Parathyroid adenoma (tissue), 2 donors: ENCODE results near the gene RAB1A.

Source experiments
- H2AFZ ChIP-seq: fragments of 300-600 bp; sonication (generic); one replicate; pipeline ENCODE4 v1.7.0; 2017; ENCODE audit warnings: antibody characterized with exemption, mild to moderate bottlenecking
- H3K27ac ChIP-seq: fragments of 300-600 bp; sonication (generic); one replicate; pipeline ENCODE4 v1.7.0; 2017
- H3K27me3 ChIP-seq: fragments of 300-600 bp; sonication (generic); one replicate; pipeline ENCODE4 v1.7.0; 2017; ENCODE audit warnings: low read length; ENCODE audit not compliant: control insufficient read depth, insufficient read depth
- H3K36me3 ChIP-seq: fragments of 300-600 bp; sonication (generic); one replicate; pipeline ENCODE4 v1.7.0; 2017; ENCODE audit warnings: low read length; ENCODE audit not compliant: control insufficient read depth, insufficient read depth
- H3K4me1 ChIP-seq: fragments of 300-600 bp; sonication (generic); one replicate; pipeline ENCODE4 v1.7.0; 2017; ENCODE audit warnings: control low read depth
- H3K4me2 ChIP-seq: fragments of 300-600 bp; sonication (generic); one replicate; pipeline ENCODE4 v1.7.0; 2017; ENCODE audit warnings: low read length
- H3K4me3 ChIP-seq: fragments of 300-600 bp; sonication (generic); one replicate; pipeline ENCODE4 v1.7.0; 2017; ENCODE audit warnings: low read depth, low read length
- H3K79me2 ChIP-seq: fragments of 300-600 bp; sonication (generic); one replicate; pipeline ENCODE4 v1.7.0; 2017; ENCODE audit warnings: control low read depth
- H3K9ac ChIP-seq: fragments of 300-600 bp; sonication (generic); one replicate; pipeline ENCODE4 v1.7.0; 2017; ENCODE audit warnings: mild to moderate bottlenecking
- H3K9me3 ChIP-seq: fragments of 300-600 bp; sonication (generic); one replicate; pipeline ENCODE4 v1.7.0; 2017; ENCODE audit warnings: low read length; ENCODE audit not compliant: control insufficient read depth
- CTCF ChIP-seq: fragments of 300-600 bp; sonication (generic); IDR thresholded peaks from one replicate; pipeline ENCODE4 v1.7.0; 2017; ENCODE audit warnings: antibody characterized with exemption, mild to moderate bottlenecking
- donor health status: primary hyperparathyroidism.

Gene RAB1A

DNA sequence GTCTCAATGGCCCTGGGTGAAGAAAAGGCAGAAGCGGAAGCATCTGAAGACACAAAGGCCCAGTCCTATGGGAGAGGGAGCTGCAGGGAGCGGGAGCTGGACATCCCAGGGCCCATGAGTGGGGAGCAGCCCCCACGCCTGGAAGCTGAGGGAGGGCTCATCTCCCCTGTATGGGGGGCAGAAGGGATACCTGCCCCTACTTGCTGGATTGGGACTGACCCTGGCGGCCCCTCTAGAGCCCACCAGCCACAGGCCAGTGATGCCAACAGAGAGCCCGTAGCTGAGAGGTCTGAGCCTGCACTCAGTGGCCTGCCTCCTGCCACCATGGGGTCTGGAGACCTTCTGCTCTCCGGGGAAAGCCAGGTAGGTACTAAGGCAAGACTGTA, 60.5 kb downstream of the RAB1A start:
- Histone ChIP-seq H3K4me2 (no peak overlapping the region), H3K27ac (peak overlapping the region; percentile 0), H2AFZ (no peak overlapping the region), H3K9ac (no peak overlapping the region), H3K79me2 (peaks cover 15% of the 10 kb centered on the region), H3K36me3 (no peaks in the 10 kb centered on the region), H3K27me3 (no peaks in the 10 kb centered on the region), H3K4me1 (peaks cover 9% of the 10 kb centered on the region), H3K4me3 (no peak overlapping the region), H3K9me3 (no peaks in the 10 kb centered on the region)
- TF ChIP-seq CTCF: no peak

- no peak overlapping the region for H2AFZ ChIP-seq
- H3K27ac ChIP-seq: no peak overlapping the region
- no peak for TF ChIP-seq CTCF
- no peak overlapping the region for H3K4me2 ChIP-seq
- H3K27me3 ChIP-seq: no peaks in the 10 kb centered on the region
- H3K9me3 ChIP-seq: no peaks in the 10 kb centered on the region
- peaks cover 9% of the 10 kb centered on the region for H3K4me1 ChIP-seq
- peaks cover 23% of the 10 kb centered on the region for H3K79me2 ChIP-seq
- no peak overlapping the region for H3K9ac ChIP-seq
- no peak overlapping the region for H3K4me3 ChIP-seq
- no peaks in the 10 kb centered on the region for H3K36me3 ChIP-seq
Measured at GRCh38 chr2:65067806-65068553, 61.9 kb downstream of the RAB1A start.

- H3K79me2 ChIP-seq: peaks cover 49% of the 10 kb centered on the region
- peaks cover 6% of the 10 kb centered on the region for H3K4me1 ChIP-seq
Measured at GRCh38 chr2:65064728-65065552, 65.0 kb downstream of the RAB1A start.

DNA sequence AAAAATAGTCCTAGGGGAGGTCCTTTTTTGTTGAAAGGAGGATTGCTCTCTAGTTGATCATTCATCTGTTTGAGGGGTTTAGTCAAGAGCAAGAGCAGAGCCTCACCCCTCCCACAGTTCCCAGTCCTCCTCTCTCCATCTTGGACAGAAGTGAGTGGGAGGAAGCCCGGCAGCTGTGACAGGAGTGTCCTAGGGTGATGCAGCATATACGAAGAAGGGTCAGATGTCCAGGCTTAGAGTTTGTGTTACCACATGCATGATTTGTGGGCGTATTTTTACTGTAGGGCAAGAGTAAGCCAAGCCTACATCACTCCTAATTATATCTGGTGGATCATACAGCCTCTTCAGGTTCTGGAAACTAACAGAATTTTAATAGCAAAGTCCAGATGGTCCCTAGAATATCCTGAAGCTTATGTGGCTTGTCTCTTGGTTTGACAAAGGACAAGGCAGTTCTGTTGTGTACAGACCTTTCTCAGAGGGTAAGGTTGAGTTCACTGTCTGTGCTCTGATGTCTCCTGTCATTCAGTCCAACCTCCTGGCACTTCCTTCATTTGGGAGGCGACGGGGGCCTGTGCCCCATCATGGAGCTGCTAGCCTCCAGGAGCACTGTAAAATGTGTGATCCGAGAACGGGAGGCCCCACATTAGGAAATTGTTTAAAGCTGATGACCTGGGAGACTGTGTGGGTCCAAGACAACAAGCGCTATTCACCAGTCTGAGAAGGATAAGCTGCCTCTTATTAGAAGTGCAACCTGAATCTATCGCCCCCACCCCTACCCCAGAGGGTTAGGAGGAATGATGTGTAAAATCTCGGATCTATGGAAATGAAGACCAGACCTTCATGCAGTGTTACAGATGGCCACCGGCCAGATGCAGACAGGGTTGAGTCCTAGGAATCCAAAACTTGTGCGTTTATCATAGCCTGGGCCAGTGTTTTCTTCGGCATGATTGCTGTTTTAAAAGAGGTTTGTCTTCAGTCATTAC, 66.8 kb downstream of the RAB1A start:
- no peaks in the 10 kb centered on the region for H3K9me3 ChIP-seq
- no peak for TF ChIP-seq CTCF
- peaks cover 63% of the 10 kb centered on the region for H3K79me2 ChIP-seq
- H3K36me3 ChIP-seq: no peaks in the 10 kb centered on the region
- H2AFZ ChIP-seq: no peak overlapping the region
- H3K27ac ChIP-seq: no peak overlapping the region
- H3K4me3 ChIP-seq: no peak overlapping the region
- H3K9ac ChIP-seq: no peak overlapping the region
- H3K4me1 ChIP-seq: peaks cover 9% of the 10 kb centered on the region
- no peaks in the 10 kb centered on the region for H3K27me3 ChIP-seq
- no peak overlapping the region for H3K4me2 ChIP-seq

More at GRCh38 chr2:65064728-65065552, 65.0 kb downstream of the RAB1A start:
- Histone ChIP-seq H3K9me3 (no peaks in the 10 kb centered on the region), H3K36me3 (no peaks in the 10 kb centered on the region), H3K27ac (peak overlapping the region; percentile 24), H3K9ac (no peak overlapping the region), H3K27me3 (no peaks in the 10 kb centered on the region), H2AFZ (no peak overlapping the region), H3K4me3 (no peak overlapping the region), H3K4me2 (no peak overlapping the region)
- peak; percentile 83 for TF ChIP-seq CTCF
